Measurements from ENCODE around the gene HRK.
A peak's percentile ranks its signal among the peaks of the same experiment; 100 is the strongest.

HRK gene

DNA sequence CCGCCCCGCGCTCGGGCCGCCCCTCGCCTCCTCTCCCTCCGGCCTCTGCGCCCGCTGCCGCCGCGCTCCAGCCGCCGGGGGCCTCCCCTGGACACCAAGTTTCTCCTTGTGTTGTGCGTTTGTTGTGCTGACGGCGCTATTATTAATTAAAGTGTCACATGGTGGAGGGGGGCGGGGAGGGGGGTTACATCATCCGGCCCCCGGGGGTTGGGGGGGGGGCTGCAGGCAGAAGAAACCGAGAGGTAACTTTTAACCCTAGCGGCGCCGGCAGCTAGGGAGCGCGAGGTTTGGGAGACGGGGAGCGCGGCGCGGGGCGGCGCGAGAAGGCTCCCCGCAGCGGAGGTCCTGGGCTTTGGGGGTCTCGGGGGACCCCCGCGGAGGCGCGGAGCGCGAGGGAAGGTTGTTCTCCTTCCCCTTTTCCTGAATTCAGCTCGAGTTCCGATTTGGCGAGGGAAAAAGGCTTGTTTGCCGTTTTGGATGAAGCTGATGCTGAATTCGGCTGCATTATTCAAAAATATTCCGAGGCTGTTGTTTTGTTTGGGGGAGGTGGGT, at the start of gene HRK:
Gene HRK (minus strand): TSS at position 117 of the 552 bp plus-strand sequence. CDS start 134 bp downstream, outside the sequence.
- DNase-seq = no peak

DNA sequence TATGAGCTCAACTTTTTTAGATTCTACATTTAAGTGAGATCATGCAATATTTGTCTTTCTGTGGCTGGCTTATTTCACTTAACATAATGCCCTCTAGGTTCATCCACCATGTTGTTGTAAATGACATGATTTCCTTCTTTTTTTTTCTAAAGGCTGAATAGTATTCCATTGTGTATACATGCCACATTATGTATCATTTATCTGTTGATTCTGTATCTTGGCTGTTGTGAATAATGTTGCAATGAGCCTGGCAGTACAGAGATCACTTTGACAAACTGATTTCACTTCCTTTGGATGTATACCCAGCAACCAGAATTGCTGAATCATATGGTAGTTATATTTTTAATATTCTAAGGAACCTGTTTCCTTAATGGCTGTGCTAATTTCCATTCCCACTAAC, 48.6 kb upstream of the HRK start:
- DNase-seq = no peak

GRCh38 chr12:116928504-116928903, 47.3 kb upstream of the HRK start:
- DNase-seq = no peak

DNA sequence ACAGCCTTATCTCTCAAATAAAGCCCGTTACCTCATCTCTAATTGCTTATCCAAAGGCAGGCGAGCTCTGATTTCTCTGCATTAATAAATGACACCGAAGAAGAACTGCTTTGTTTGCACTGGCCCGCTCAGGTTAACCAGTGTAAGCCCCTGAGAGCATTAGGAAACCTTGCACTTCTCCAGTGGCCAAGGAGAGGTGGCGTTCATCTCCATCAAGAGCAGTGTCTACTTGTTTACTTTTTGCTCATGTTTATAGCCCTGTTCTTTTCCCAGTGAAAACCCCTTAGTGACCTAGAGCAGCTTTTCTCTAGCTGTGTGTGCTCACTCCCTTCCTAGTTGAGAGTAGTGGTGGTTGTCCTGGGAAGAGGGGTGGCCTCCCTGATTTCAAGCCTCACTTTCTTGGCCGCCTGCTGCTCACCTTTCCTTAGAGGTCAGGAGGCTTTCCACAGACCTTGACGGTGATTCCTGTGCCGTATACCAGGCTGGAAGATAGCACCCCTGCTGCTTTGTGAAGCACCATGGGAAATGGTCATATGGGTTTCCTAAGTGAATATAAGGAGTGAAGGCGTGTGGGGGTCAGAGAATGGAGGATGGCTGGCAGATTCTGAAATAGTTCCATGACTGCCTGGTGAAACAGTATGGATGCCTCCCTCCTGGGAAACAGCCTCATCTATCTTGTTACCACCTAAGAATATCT, 46.2 kb upstream of the HRK start:
- DNase-seq = no peak

DNA sequence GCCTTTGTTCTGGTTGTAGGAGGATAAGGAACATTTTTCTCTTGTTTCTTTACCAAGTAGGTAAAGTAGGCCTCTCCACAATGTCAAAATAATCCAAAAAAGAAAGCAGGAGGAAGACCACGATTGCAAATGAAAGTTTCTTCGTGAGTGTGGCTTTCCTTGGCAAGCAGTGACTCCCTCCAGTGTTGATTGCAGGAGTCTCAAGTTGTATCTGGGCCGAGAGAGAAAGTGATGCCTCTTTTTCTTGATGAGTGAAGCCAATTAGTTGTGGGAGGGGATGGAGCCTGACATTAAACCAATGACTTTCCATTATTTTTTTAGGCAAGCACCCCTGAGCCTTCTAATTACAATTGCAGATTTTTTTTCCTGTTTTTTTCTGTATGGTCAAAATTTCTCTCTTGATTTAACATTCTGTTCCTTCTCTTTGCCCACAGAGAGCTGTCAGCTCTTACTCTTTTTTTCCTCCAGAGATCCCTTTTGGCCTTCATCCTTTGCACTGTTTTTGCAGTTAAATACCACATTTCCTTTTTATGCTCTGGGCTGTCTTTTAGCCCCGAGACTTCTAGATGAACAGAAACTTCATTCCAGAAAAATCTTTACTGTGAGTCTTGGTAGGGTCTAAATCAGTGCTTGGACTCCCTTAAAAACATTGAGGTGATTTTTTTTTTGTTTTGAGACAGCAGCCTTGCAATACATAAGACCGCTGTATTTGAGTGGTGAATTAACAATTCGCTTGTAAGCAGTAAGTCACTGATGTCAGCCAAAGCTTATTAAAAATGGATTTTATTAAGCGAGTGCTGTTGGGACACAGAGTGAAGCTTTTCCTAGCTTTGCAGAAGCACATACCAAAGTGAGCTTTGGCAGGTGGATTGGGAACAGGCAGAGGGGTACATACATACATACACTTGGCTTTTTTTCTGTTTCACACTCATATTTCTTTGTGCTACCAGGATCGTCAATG, 45.3 kb upstream of the HRK start:
- DNase-seq = no peak

DNA sequence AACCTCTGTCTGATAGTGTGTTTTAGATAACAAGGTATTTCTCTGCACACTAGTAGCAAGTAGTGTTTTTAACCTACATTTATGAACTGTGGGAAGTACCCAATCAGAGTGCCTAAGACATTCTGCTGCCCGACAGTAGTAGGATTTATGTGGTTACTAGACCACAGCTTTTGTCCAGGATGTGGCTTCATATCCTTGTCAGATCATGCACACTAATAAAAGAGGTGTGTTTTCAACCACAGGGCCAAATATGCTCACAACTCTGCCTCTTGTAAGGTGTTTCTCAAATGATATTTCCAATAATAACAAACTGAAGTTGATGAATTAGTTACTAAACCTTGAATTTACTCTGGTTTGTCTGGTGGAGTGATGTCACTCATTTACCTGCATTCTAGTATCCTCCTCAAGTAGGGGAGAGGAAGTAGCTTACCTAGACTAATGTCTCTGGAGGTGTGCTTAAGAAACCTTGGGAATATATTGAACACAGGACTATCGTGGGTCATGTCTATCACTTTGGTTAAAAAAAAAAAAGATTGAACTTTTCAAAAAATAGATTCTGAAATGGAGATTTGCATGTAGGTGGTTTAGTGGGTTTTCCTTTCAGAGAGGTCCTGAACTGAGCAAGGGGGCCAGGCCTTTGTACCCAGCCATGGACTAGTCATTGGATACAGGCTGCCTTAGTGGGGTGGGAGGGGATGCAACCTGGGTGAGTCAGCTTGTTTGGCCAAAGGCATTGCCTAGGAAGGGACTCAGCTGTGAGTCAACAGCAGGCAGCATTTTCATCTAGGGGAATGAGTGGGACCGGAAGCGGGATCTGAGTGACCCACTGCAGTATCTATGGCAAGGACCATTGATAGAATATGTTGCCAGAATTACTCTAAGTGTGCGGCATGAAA, 43.6 kb upstream of the HRK start:
- DNase-seq = peak; percentile 58 to 81

DNA sequence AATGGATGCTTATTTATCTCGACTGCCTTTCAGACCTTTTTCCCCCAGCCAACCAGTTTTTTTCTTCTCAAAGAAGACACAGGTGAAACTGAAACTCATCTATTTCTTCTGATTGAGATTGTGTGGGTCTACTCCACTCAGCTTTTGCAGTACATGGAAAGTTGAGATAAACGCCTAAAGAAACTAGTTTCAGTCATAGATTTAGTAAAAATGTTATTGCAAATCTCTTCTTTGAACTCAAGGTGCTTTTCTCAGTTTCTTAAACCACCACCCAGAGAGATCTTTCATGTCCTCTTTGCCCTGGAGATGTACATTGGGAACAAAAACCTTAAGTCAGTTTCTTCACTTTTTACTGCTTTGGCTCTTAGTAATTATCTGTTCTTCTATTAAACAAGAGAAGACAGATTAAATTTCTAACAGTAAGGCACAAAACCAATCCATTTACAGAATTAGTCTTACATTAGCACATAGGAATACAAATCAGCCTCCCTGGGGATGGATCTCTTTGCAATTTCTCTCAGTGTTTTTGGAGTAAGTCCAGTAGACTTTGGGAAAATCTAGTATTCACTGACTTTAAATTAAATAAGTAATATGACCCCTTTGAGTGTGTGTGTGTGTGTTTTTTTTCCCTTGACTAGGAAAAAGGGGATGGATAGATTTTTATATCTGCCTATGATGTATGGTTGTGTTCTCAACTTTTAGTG, 41.1 kb upstream of the HRK start:
- DNase-seq = peak in 1 of 2 donors; percentile 4

GRCh38 chr12:116920939-116921338, 39.7 kb upstream of the HRK start:
- no peak for DNase-seq

DNA sequence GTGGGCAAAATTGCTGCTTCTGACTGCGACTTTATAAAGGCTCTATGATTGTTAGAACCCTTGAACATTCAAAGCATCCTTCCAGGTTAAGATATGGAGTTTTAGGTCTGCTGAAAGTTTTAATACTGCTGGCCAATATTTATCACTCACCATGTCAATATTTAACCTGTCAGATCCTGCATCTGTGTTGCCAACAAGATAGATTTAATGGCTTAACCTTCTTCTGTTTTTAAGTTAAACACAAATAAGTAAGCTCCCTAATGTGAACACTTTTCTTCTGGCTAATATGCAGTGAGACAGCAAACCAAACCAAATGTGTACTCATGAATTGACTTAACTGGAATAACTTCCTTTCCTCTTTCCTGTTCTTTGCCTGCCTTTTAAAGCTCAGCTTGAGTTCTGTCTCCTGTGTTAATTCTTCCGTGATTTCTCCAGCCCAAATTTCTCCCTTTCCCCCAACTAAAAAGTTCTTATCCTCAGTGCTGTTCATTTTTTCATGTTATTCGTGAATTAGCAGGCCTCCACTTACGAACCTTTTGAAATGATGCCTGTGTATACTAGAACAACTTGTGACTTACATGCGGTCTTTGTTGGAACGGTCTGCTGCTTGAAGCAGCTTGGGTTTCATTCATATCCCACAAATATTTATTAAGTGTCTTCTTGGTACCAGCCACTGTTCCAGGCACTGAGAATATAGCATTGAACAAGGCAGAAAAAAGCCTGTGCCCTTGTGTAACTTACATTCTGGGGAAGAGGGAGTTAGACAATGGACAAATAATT, 38.7 kb upstream of the HRK start:
- no peak for DNase-seq

DNA sequence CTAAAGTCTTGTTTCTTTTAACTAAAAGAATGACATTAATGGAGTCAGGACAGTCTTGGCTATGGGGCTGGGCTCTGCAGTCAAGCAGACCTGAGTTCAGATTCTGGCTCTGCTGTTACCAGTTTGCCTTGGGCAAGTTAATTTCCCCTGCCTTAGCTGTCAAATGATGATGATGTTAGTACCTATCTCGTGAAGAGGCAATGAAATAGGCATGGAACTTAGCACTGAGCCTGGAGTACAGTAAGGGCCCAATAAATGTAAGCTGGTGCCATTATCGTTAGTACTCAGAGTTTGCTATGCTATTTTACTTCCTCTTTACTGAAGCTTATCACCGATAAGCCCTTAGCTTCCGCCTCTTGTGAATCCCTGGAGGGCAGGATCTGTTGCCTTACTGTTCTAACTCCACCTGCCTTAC, 38.0 kb upstream of the HRK start:
- DNase-seq = no peak

DNA sequence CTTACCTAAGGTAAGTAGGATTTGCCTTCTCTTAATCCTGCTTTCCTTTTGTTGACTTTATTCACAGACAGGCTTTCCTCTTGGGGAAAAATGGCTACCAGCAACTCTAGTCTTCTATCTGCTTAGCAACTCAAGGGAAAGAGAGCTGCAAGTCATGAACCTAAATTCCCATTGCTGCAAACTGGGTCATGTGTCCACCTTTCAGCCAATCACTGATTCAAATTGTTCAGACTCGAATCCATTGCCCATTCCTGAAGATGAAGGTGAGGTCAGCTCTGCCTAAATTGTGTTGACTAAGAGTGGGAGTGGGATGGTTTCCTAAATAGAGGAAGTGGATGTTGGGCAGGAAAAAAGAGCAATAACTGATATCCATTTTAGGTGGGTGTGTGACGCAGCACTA, 37.2 kb upstream of the HRK start:
- DNase-seq = no peak

- DNase-seq = peak; percentile 45 to 69
Observed at GRCh38 chr12:116916714-116917114, 35.5 kb upstream of the HRK start.

GRCh38 chr12:116916122-116916521, 34.9 kb upstream of the HRK start:
- DNase-seq = no peak

DNA sequence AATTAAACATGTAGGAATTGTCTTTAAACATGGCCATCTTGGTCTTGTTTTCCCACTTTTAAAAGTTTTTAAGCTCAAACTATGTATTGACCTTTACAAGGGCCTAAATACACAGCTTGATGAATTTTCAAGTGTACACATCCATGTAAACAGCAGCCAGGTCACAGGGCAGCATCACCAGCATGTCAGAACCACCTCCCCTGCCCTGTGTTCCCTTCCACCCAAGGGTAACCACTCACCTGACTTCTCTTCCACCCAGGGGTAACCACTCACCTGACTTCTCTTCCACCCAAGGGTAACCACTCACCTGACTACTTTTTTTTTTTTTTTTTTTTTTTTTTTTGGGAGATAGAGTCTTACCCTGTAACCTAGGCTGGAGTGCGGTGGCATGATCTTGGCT, 34.1 kb upstream of the HRK start:
- DNase-seq = no peak

- DNase-seq = peak; percentile 63 to 67
Observed at GRCh38 chr12:116910645-116911451, 29.6 kb upstream of the HRK start, which contains the start of gene FBXW8. TSS of gene FBXW8 (plus strand) at chr12:116910950. CDS start at chr12:116911038, 88 bp downstream.

DNA sequence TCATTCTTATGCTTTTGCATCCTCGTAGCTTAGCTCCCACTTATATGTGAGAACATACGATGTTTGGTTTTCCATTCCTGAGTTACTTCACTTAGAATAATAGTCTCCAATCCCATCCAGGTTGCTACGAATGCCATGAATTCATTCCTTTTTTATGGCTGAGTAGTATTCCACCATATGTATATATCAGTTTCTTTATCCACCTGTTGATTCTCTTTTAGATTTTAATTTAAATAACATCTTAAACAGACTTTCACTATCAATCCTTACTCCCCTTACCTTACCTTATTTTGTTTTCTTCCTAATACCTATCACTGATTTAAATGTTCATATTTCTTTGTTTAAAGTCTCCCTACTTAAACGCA, 29.0 kb upstream of the HRK start:
- no peak for DNase-seq

GRCh38 chr12:116906285-116906684, 25.0 kb upstream of the HRK start:
- no peak for DNase-seq

DNA sequence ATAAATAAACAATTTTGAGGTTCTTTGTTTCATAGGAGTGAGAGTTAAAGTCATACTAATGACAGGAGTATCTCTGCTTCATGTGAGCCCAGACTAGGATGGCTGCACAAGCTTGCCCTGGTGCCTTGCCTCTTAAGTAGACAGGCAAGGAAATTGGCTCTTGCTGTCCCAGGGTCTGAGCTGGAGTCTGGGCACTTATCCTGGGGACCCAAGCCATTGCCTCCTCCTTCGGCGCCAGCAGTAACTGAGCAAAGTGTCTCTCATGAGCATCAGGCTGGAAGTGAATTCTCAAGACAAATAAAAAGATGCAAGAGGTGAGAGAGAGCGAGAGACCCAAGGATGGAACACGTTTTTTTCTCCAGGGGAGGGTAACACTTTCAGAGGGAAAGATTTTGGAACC, 22.6 kb upstream of the HRK start:
- DNase-seq = no peak

- DNase-seq = no peak
Observed at GRCh38 chr12:116901612-116902011, 20.4 kb upstream of the HRK start.

- no peak for DNase-seq
Observed at GRCh38 chr12:116898669-116899068, 17.4 kb upstream of the HRK start.
